HL-60 (cell line): ENCODE data around the gene GNG12.

Experiments
- DNase-seq, 2 experiments: peaks; one replicate each; pipeline ENCODE4 v3.0.0-alpha.2; 2010 to 2020; ENCODE audit warnings: low read depth in 1 of 2, low spot score in 1 of 2
- H3K27ac ChIP-seq: fragments of 250-450 bp; sonication (Bioruptor Pico); replicated peaks from 2 replicates; pipeline ENCODE4 v1.5.1; 2020; ENCODE audit warnings: mild to moderate bottlenecking, moderate library complexity
- H3K27me3 ChIP-seq: fragments of 250-450 bp; sonication (Bioruptor Pico); 2 replicates; pipeline ENCODE4 v1.5.1; 2021; ENCODE audit warnings: mild to moderate bottlenecking, moderate library complexity; ENCODE audit not compliant: insufficient read depth, poor library complexity, severe bottlenecking
- H3K4me3 ChIP-seq: replicated peaks from 2 replicates; pipeline ENCODE4 v1.5.1; 2011; ENCODE audit warnings: mild to moderate bottlenecking, control low read depth, low read length; ENCODE audit not compliant: insufficient read depth
- GABPA ChIP-seq: IDR thresholded peaks from 2 replicates; pipeline ENCODE4 v1.6.1; 2012; ENCODE audit warnings: low read depth
- POLR2AphosphoS5 ChIP-seq: IDR thresholded peaks from 2 replicates; pipeline ENCODE4 v1.6.1; 2012; ENCODE audit warnings: low read depth
- REST ChIP-seq: IDR thresholded peaks from 2 replicates; pipeline ENCODE4 v1.6.1; 2012; ENCODE audit warnings: low read depth; ENCODE audit not compliant: insufficient replicate concordance
- SPI1 ChIP-seq: IDR thresholded peaks from 2 replicates; pipeline ENCODE4 v1.6.1; 2012; ENCODE audit warnings: low read depth, mild to moderate bottlenecking, borderline replicate concordance
- TF ChIP-seq, protein P1 (sequence below): IDR thresholded peaks from one replicate; pipeline ENCODE4 v1.5.1; 2011; ENCODE audit warnings: low read length, control low read depth, inconsistent platforms; ENCODE audit not compliant: insufficient read depth

GNG12 gene

DNA sequence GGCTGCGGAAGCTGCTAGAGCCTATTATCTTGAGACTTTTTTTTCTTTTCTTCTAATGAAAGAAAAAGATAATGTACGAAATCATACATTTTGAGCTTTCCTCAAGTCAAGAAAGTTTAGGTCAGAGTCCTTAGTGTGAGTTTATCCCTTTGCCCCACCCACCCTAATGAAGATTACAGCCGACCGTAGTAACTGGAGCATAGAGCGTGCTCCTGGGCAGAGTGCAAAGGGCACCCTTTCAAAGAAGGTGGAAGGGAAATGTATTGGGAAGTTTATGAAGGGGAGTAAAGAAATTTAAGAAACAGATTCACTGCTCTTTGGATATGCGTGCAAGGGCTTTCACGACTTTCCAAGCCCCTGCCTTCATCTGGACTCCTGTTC is 17.2 kb downstream of the GNG12 start:
- no peak for TF ChIP-seq GABPA
- no peak for TF ChIP-seq POLR2AphosphoS5
- TF ChIP-seq, protein P1, sequence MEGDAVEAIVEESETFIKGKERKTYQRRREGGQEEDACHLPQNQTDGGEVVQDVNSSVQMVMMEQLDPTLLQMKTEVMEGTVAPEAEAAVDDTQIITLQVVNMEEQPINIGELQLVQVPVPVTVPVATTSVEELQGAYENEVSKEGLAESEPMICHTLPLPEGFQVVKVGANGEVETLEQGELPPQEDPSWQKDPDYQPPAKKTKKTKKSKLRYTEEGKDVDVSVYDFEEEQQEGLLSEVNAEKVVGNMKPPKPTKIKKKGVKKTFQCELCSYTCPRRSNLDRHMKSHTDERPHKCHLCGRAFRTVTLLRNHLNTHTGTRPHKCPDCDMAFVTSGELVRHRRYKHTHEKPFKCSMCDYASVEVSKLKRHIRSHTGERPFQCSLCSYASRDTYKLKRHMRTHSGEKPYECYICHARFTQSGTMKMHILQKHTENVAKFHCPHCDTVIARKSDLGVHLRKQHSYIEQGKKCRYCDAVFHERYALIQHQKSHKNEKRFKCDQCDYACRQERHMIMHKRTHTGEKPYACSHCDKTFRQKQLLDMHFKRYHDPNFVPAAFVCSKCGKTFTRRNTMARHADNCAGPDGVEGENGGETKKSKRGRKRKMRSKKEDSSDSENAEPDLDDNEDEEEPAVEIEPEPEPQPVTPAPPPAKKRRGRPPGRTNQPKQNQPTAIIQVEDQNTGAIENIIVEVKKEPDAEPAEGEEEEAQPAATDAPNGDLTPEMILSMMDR: no peak
- TF ChIP-seq SPI1: no peak
- TF ChIP-seq REST: no peak
- no peak overlapping the region for H3K27ac ChIP-seq
- H3K27me3 ChIP-seq: no peaks in the 10 kb centered on the region
- DNase-seq: no peak
- H3K4me3 ChIP-seq: no peak overlapping the region

DNA sequence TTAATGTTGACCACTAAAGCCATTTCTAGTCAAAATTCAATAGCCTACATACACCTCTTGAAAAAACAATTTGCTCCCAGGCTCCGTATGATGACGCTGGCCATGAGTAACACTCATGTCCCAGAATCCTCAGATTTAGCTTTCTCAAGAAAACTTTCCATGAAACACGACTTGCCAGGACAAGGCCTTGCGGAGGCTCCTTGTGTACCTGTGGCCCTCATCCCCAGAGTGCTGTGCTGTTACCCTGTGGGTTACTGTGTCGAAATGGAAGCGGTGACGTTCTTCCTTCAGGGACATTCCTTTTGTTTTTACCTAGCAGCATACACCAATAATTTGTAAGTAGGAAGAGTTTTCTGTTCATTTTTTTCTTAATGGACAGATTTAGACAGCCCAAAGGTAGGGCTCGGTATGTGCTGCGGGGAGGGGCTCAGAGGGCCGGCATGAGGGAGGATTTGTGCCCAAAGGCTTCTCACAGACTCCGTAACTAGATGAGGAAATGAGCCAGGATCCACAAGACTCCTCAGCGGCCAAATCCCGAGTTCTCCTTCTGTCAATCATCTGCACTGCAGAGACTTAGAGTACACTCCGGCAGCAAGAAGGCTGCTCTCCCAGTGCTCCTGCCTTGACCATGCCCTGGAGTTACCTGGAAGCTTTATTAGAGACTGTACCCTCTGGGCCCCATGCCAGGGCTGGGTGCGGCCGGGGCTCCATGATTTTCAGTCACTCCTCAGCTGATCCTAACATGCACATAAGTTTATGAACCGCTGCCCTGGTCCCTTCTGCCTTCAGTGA is 17.8 kb downstream of the GNG12 start:
- TF ChIP-seq, protein P1: no peak
- TF ChIP-seq SPI1 (no peak), GABPA (no peak), POLR2AphosphoS5 (no peak), REST (no peak)
- no peak overlapping the region for H3K27ac ChIP-seq
- H3K4me3 ChIP-seq: no peak overlapping the region
- DNase-seq: no peak
- no peaks in the 10 kb centered on the region for H3K27me3 ChIP-seq

GRCh38 chr1:67814121-67814772 is 19.0 kb downstream of the GNG12 start:
- H3K4me3 ChIP-seq: no peak overlapping the region
- TF ChIP-seq, protein P1: no peak
- TF ChIP-seq REST (no peak), GABPA (no peak), POLR2AphosphoS5 (no peak), SPI1 (no peak)
- H3K27ac ChIP-seq: no peak overlapping the region
- H3K27me3 ChIP-seq: no peaks in the 10 kb centered on the region
- no peak for DNase-seq
